K562 (cell line): ENCODE data around the gene ANO6. TPM values are rescaled to one million over a fixed set of nuclear protein-coding genes. Genes with fewer than 3 reads are reported as not detected.

Source experiments
- ATAC-seq: fragments of 200-7000 bp; cut with Tn5 transposase; 3 replicates; pipeline ENCODE4 v1.9.1; 2020; ENCODE audit warnings: moderate library complexity
- BruUV-seq: library from RNA; stranded (reverse); fragments of 400-500 nt; replicated peaks from 2 replicates; lab custom pipeline; 2021; lab: Mats Ljungman, UMichigan
- CTCF ChIA-PET: fragments of 300-600 bp; formaldehyde crosslinking; extraction: SDS; loops from one replicate; lab custom pipeline; 2021; ENCODE audit warnings: low intra/inter-chr PET ratio; lab: Yijun Ruan, JAX
- POLR2A ChIA-PET: fragments of 300-600, 350-650 bp; sonication (Branson Sonifier 250); formaldehyde crosslinking; extraction: SDS; loops from one replicate; lab custom pipeline; 2021; ENCODE audit warnings: antibody characterized with exemption, inconsistent platforms; lab: Yijun Ruan, JAX
- DNase-seq, 4 experiments: peaks; one replicate each; pipeline versions ENCODE4 v3.0.0 to v3.0.0-alpha.2; 2011 to 2018; ENCODE audit warnings: low spot score in 3 of 4, mixed read lengths in 3 of 4; ENCODE audit errors: extremely low read depth in 1 of 4
- FAIRE-seq: peaks from 2 replicates; lab custom pipeline; 2011; peaks lifted over from hg19 to GRCh38; lab: Jason Lieb, UNC
- H2AFZ ChIP-seq: 2 replicates; pipeline ENCODE4 v1.6.0; 2011; ENCODE audit warnings: low read depth, low read length, control low read depth, inconsistent platforms
- H3K27ac ChIP-seq: fragments of 200-600 bp; 3 replicates; pipeline ENCODE4 v1.8.0; 2011; ENCODE audit warnings: low read depth, mild to moderate bottlenecking, control low read depth, inconsistent platforms, low read length, moderate library complexity, mixed read lengths; ENCODE audit errors: extremely low read depth
- H3K27me3 ChIP-seq, 2 experiments: fragments of 300-600 bp in 1 of 2; 2 replicates in 1 of 2; 3 replicates in 1 of 2; pipeline versions ENCODE4 v1.6.0 to v1.8.0; 2011; ENCODE audit warnings: inconsistent platforms in 2 of 2, low read length in 2 of 2, mild to moderate bottlenecking in 1 of 2, mixed read lengths in 1 of 2, moderate library complexity in 1 of 2; ENCODE audit not compliant: control insufficient read depth in 2 of 2, insufficient read depth in 2 of 2
- H3K36me3 ChIP-seq: fragments of 300-600 bp; 3 replicates; pipeline ENCODE4 v1.8.0; 2011; ENCODE audit warnings: mild to moderate bottlenecking, low read length, inconsistent platforms; ENCODE audit not compliant: control insufficient read depth, insufficient read depth
- H3K4me1 ChIP-seq, 2 experiments: fragments of 200-600 bp in 1 of 2; replicated peaks in 1 of 2; 2 replicates in 1 of 2; 3 replicates in 1 of 2; pipeline versions ENCODE4 v1.5.1 to v1.8.0; 2011; ENCODE audit warnings: inconsistent platforms in 2 of 2, low read length in 2 of 2, mild to moderate bottlenecking in 1 of 2, mixed read lengths in 1 of 2, moderate library complexity in 1 of 2; ENCODE audit not compliant: control insufficient read depth in 2 of 2, insufficient read depth in 2 of 2
- H3K4me2 ChIP-seq: 2 replicates; pipeline ENCODE4 v1.6.1; 2011; ENCODE audit warnings: low read length, control low read depth, inconsistent platforms, mixed read lengths; ENCODE audit not compliant: insufficient read depth
- H3K4me3 ChIP-seq: fragments of 200-600 bp; sonication (generic), shearing (Covaris generic); 2 replicates; pipeline ENCODE4 v1.5.1; 2016; ENCODE audit warnings: control low read depth, inconsistent platforms
- H3K79me2 ChIP-seq: fragments of 200-600 bp; 3 replicates; pipeline ENCODE4 v1.8.0; 2011; ENCODE audit warnings: low read length, inconsistent platforms; ENCODE audit not compliant: control insufficient read depth, insufficient read depth
- H3K9ac ChIP-seq, 2 experiments: 2 replicates each; pipeline versions ENCODE4 v1.6.0 to v1.6.1; 2011; ENCODE audit warnings: low read depth in 2 of 2, low read length in 2 of 2, control low read depth in 1 of 2, inconsistent platforms in 1 of 2, mild to moderate bottlenecking in 1 of 2, mixed read lengths in 1 of 2; ENCODE audit not compliant: insufficient read depth in 1 of 2
- H3K9me1 ChIP-seq: one replicate; pipeline ENCODE4 v1.6.0; 2011; ENCODE audit warnings: inconsistent platforms, mild to moderate bottlenecking, low read length, moderate library complexity; ENCODE audit not compliant: control insufficient read depth, insufficient read depth
- H3K9me3 ChIP-seq: replicated peaks from 2 replicates; pipeline ENCODE4 v1.5.1; 2011; ENCODE audit warnings: low read depth, low read length, inconsistent platforms; ENCODE audit not compliant: control insufficient read depth, insufficient read depth
- H4K20me1 ChIP-seq: replicated peaks from 2 replicates; pipeline ENCODE4 v1.6.1; 2011; ENCODE audit warnings: low read length, inconsistent platforms, mixed read lengths; ENCODE audit not compliant: control insufficient read depth, insufficient read depth
- ATF7 ChIP-seq: fragments of 450-650 bp; IDR thresholded peaks from 2 replicates; pipeline ENCODE4 v1.7.1; 2014; ENCODE audit warnings: mild to moderate bottlenecking, moderate library complexity
- C11orf30 ChIP-seq: fragments of 450-650 bp; IDR thresholded peaks from 2 replicates; pipeline ENCODE4 v1.6.1; 2016; ENCODE audit warnings: low read depth, mild to moderate bottlenecking
- ETV1 ChIP-seq: fragments of 450-650 bp; conservative IDR thresholded peaks from 2 replicates; pipeline ENCODE4 v1.6.1; 2016; ENCODE audit warnings: missing genetic modification characterization, control low read depth, low read depth, missing compliant biosample characterization
- GABPA ChIP-seq: fragments of 200-800 bp; sonication (Bioruptor generic); conservative IDR thresholded peaks from 2 replicates; pipeline ENCODE4 v1.6.1; 2016; ENCODE audit warnings: low read depth, missing genetic modification characterization, missing compliant biosample characterization
- GATA2 ChIP-seq: sonication (generic); formaldehyde crosslinking; IDR thresholded peaks from 2 replicates; pipeline ENCODE4 v1.4.0; 2020; ENCODE audit warnings: mild to moderate bottlenecking, missing genetic modification reagents
- L3MBTL2 ChIP-seq: fragments of 450-650 bp; IDR thresholded peaks from 2 replicates; pipeline ENCODE4 v1.6.1; 2016; ENCODE audit warnings: mild to moderate bottlenecking, moderate library complexity
- NR1H2 ChIP-seq: sonication (generic); formaldehyde crosslinking; IDR thresholded peaks from 2 replicates; pipeline ENCODE4 v1.4.0; 2020; ENCODE audit warnings: mild to moderate bottlenecking, missing genetic modification reagents
- NR2C2 ChIP-seq, 2 experiments: fragments of 200-800 bp in 1 of 2; sonication (Bioruptor generic) in 1 of 2; sonication (generic) in 1 of 2; formaldehyde crosslinking in 1 of 2; IDR thresholded peaks; 2 replicates each; pipeline versions ENCODE4 v1.6.1 to v1.8.0; 2016 to 2022; ENCODE audit warnings: mild to moderate bottlenecking in 1 of 2, missing compliant biosample characterization in 1 of 2, missing genetic modification characterization in 1 of 2, missing genetic modification reagents in 1 of 2
- RAD51 ChIP-seq: fragments of 450-650 bp; IDR thresholded peaks from 2 replicates; pipeline ENCODE4 v1.7.1; 2016; ENCODE audit warnings: low read depth, mild to moderate bottlenecking, borderline replicate concordance
- RCOR1 ChIP-seq, 2 experiments: IDR thresholded peaks; 2 replicates each; pipeline ENCODE4 v1.6.1; 2012; ENCODE audit warnings: low read depth in 2 of 2, low read length in 2 of 2, borderline replicate concordance in 1 of 2, improper control_type of control experiment in 1 of 2
- SLC30A9 ChIP-seq: fragments of 250-450 bp; sonication (Bioruptor Pico); IDR thresholded peaks from 2 replicates; pipeline ENCODE4 v1.8.0; 2022; ENCODE audit warnings: mild to moderate bottlenecking, moderate library complexity
- SOX6 ChIP-seq: fragments of 450-650 bp; IDR thresholded peaks from 2 replicates; pipeline ENCODE4 v1.6.1; 2014; ENCODE audit warnings: mild to moderate bottlenecking
- STAT5B ChIP-seq: fragments of 250-450 bp; sonication (Bioruptor Pico); IDR thresholded peaks from 2 replicates; pipeline ENCODE4 v1.8.0; 2021; ENCODE audit warnings: mild to moderate bottlenecking, inconsistent platforms
- ZSCAN32 ChIP-seq: fragments of 450-650 bp; formaldehyde crosslinking; IDR thresholded peaks from 2 replicates; pipeline ENCODE4 v1.4.0; 2020; ENCODE audit warnings: mild to moderate bottlenecking, moderate library complexity
- WGBS: fragments of 100-300 bp; shearing (Covaris generic); methylation state at CpG from one replicate; pipeline ENCODE4 v1.1.6; 2016; ENCODE audit warnings: low coverage, mixed read lengths; ENCODE audit not compliant: insufficient coverage; ENCODE audit errors: missing lambda C conversion rate; 5-methylcytosine and 5-hydroxymethylcytosine counted together
- in situ Hi-C: fragments of 300-500 bp; cut with MboI; formaldehyde crosslinking; loops from 4 replicates; pipeline ENCODE4 v1.15.0; 2018; ENCODE audit warnings: inconsistent platforms, mixed read lengths
- intact Hi-C: fragments of 100-400 bp; cut with micrococcal nuclease; formaldehyde crosslinking; loops from 2 replicates; pipeline ENCODE4 v1.14.2; 2022
- polyA plus RNA-seq, 8 experiments: library from polyadenylated mRNA; depleted of rRNA in 4 of 8; stranded (reverse) in 5 of 8; unstranded in 3 of 8; fragments of >200 nt; fragmentation: Nextera tagmentation in 2 of 8; fragmentation: Illumina TruSeq in 1 of 8; extraction: Ambion mirVana in 2 of 8; extraction: Trizol in 1 of 8; gene quantifications; 2 replicates each; pipeline versions ENCODE4 v1.2.1 to v1.2.3, GENCODE V29; 2011 to 2014; ENCODE audit warnings: inconsistent platforms in 1 of 8, missing spikeins in 1 of 8
- total RNA-seq, 7 experiments: library from RNA; depleted of rRNA in 6 of 7; stranded (reverse); fragments of >200 nt in 6 of 7; fragmentation: Illumina TruSeq in 2 of 7; extraction: Trizol in 2 of 7; gene quantifications; 2 replicates each; pipeline versions ENCODE4 v1.2.1 to v1.2.3, GENCODE V29; 2011 to 2021; ENCODE audit warnings: low replicate concordance in 1 of 7
- TF ChIP-seq, protein P1 (sequence below): fragments of 200-800 bp; sonication (Bioruptor generic); IDR thresholded peaks from 2 replicates; pipeline ENCODE4 v1.6.1; 2017; ENCODE audit warnings: missing genetic modification characterization, missing compliant biosample characterization
- TF ChIP-seq, protein P2 (sequence below): fragments of 450-650 bp; formaldehyde crosslinking; IDR thresholded peaks from 2 replicates; pipeline ENCODE4 v1.4.0; 2022; ENCODE audit warnings: mild to moderate bottlenecking, moderate library complexity
- TF ChIP-seq, protein P3 (sequence below), 2 experiments: fragments of 450-650 bp in 1 of 2; sonication (generic) in 1 of 2; formaldehyde crosslinking in 1 of 2; IDR thresholded peaks in 1 of 2; conservative IDR thresholded peaks in 1 of 2; 2 replicates each; pipeline versions ENCODE4 v1.6.1 to v1.8.1; 2016 to 2023; ENCODE audit warnings: mild to moderate bottlenecking in 2 of 2, moderate library complexity in 2 of 2, inconsistent platforms in 1 of 2, missing genetic modification reagents in 1 of 2

Gene ANO6
- total and polyA plus RNA-seq, 9 of the 15 experiments (the other 6 are each of a cell fraction or from before 2014, with no cell fraction given), result 3.5 to 24.7 (median 20.3) TPM

DNA sequence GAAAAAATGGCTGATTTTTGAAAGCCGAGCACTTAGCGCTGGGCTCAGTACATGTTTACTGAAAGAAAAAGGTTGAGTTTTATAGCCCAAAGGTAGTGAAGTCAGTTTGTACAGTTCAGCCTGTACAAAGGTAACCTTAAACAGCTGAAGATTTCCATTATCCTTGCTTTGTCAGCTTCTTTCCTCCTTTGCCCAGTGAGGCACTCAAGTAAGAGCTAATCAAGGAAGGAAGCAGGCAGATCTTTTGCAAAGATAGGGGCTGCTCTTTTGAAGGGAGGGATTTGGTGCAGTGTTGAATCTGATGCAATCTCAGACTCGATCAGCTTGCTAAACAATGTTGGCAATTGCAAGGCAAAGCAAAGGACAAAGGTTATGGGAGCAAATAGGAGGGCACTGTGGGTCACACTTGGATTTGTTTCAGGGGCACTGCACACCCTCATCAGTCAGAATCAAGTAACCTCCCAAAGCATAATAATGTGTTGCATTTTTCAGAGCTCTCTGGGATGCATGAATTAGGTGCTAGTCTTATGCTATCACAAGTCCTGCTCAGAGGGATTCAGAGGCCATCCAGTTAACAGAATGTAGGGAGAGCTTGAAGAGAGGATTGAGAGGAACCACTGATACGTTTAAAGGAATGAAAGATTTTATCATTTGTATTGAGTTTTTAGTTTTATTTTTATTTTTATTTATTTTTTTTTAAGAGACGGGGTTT, 44.4 kb downstream of the ANO6 start:
- Histone ChIP-seq H3K4me3 (no peak overlapping the region), H3K36me3 (no peaks in the 10 kb centered on the region; the same call in 1 of the 3 replicates), H3K27me3 (no peaks in the 10 kb centered on the region), H3K9me3 (no peaks in the 10 kb centered on the region), H4K20me1 (no peaks in the 10 kb centered on the region), H3K79me2 (peaks cover 4% of the 10 kb centered on the region; the same call in 1 of the 3 replicates), H2AFZ (no peak overlapping the region), H3K9me1 (no peaks in the 10 kb centered on the region), H3K4me1 (peaks cover 4 to 25% of the 10 kb centered on the region in 2 experiments; a peak in 3 of 5 replicates), H3K4me2 (no peak overlapping the region), H3K9ac (no peak overlapping the region), H3K27ac (no peak overlapping the region)
- intact Hi-C loops (loop anchor here (5.0 to 10.0 kb wide), 2 partner anchors 43 to 465 kb away; partner anchors contain the start of genes ANO6 and ARID2), in situ Hi-C loops (no loop called here)
- ATAC-seq (peak; percentile 71), DNase-seq (no peak), FAIRE-seq (no peak)
- CTCF ChIA-PET, result no interaction called here
- no TSS peak for BruUV-seq
- WGBS, result 50% methylated on average over 5 of the region's 5 CpGs
- POLR2A ChIA-PET, result interaction anchor here (0.6 to 1.7 kb wide), 3 partner anchors 9 to 1259 kb away, joined by 3 to 10 read pairs (median 3); no protein-coding TSS in a partner anchor
- TF ChIP-seq, protein P1, sequence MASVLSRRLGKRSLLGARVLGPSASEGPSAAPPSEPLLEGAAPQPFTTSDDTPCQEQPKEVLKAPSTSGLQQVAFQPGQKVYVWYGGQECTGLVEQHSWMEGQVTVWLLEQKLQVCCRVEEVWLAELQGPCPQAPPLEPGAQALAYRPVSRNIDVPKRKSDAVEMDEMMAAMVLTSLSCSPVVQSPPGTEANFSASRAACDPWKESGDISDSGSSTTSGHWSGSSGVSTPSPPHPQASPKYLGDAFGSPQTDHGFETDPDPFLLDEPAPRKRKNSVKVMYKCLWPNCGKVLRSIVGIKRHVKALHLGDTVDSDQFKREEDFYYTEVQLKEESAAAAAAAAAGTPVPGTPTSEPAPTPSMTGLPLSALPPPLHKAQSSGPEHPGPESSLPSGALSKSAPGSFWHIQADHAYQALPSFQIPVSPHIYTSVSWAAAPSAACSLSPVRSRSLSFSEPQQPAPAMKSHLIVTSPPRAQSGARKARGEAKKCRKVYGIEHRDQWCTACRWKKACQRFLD (CRISPR knock-in tag), result 0 out of 2 replicates have a peak, but pooled peaks have one; percentile 48
- TF ChIP-seq GABPA (tag) (peak; percentile 41; the same call in 1 of the 2 replicates), C11orf30 (peak; percentile 33; the same call in 1 of the 2 replicates), RCOR1 (IDR thresholded peaks at IDR 0.05; ENCODE audit: borderline replicate concordance in 1 of 2, low read depth in 2 of 2, low read length in 2 of 2) (peak in 1 of 2 experiments; percentile 26; a peak in 1 of 4 replicates), NR1H2 (CRISPR knock-in tag) (no peak), SLC30A9 (CRISPR knock-in tag) (no peak), STAT5B (CRISPR knock-in tag) (no peak), ZSCAN32 (peak; percentile 61; the same call in 1 of the 2 replicates), RAD51 (no peak), NR2C2 (CRISPR knock-in tag; IDR thresholded peaks at IDR 0.05) (no peak), NR2C2 (tag; IDR thresholded peaks at IDR 0.05) (peak; percentile 78; the same call in 1 of the 2 replicates), ATF7 (peak; percentile 41; the same call in 1 of the 2 replicates), GATA2 (CRISPR knock-in tag) (0 out of 2 replicates have a peak, but pooled peaks have one; percentile 9), L3MBTL2 (0 out of 2 replicates have a peak, but pooled peaks have one; percentile 36), SOX6 (peak; percentile 71; the same call in 1 of the 2 replicates), ETV1 (tag) (peak; percentile 52; the same call in 1 of the 2 replicates)
- TF ChIP-seq, protein P2, sequence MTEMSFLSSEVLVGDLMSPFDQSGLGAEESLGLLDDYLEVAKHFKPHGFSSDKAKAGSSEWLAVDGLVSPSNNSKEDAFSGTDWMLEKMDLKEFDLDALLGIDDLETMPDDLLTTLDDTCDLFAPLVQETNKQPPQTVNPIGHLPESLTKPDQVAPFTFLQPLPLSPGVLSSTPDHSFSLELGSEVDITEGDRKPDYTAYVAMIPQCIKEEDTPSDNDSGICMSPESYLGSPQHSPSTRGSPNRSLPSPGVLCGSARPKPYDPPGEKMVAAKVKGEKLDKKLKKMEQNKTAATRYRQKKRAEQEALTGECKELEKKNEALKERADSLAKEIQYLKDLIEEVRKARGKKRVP (CRISPR knock-in tag), result peak; percentile 83
- TF ChIP-seq, protein P3, sequence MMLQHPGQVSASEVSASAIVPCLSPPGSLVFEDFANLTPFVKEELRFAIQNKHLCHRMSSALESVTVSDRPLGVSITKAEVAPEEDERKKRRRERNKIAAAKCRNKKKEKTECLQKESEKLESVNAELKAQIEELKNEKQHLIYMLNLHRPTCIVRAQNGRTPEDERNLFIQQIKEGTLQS (IDR thresholded peaks at IDR 0.05), result peak; percentile 67; the same call in 1 of the 2 replicates
- TF ChIP-seq, protein P3 (CRISPR knock-in tag; conservative IDR thresholded peaks at IDR 0.05), result no peak
